ENCODE data around the gene DHODH.

- TF ChIP-seq, protein P1, sequence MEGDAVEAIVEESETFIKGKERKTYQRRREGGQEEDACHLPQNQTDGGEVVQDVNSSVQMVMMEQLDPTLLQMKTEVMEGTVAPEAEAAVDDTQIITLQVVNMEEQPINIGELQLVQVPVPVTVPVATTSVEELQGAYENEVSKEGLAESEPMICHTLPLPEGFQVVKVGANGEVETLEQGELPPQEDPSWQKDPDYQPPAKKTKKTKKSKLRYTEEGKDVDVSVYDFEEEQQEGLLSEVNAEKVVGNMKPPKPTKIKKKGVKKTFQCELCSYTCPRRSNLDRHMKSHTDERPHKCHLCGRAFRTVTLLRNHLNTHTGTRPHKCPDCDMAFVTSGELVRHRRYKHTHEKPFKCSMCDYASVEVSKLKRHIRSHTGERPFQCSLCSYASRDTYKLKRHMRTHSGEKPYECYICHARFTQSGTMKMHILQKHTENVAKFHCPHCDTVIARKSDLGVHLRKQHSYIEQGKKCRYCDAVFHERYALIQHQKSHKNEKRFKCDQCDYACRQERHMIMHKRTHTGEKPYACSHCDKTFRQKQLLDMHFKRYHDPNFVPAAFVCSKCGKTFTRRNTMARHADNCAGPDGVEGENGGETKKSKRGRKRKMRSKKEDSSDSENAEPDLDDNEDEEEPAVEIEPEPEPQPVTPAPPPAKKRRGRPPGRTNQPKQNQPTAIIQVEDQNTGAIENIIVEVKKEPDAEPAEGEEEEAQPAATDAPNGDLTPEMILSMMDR (conservative IDR thresholded peaks at IDR 0.05; ENCODE audit: low read length): no peak
- no peak for TF ChIP-seq EZH2phosphoT487 (IDR thresholded peaks at IDR 0.05; ENCODE audit: borderline replicate concordance)
Observed at GRCh38 chr16:72023962-72024361, 15.4 kb downstream of the DHODH start.

Data from Loucy (cell line).